MCF 10A (cell line): ENCODE measurements around the gene COG5. TPM values are rescaled to one million over a fixed set of nuclear protein-coding genes. Genes with fewer than 3 reads are reported as not detected.

Experiments used
- BruUV-seq: library from RNA; stranded (reverse); fragments of 400-500 nt; replicated peaks from 2 replicates; lab custom pipeline; 2021; lab: Mats Ljungman, UMichigan
- CTCF ChIA-PET: fragments of 300-600 bp; sonication (Branson Sonifier 250); formaldehyde crosslinking; extraction: SDS; loops from one replicate; lab custom pipeline; 2021; ENCODE audit warnings: antibody characterized with exemption, inconsistent platforms; lab: Yijun Ruan, JAX
- POLR2A ChIA-PET: fragments of 300-600, 350-650 bp; sonication (Branson Sonifier 250); formaldehyde crosslinking; extraction: SDS; loops from one replicate; lab custom pipeline; 2020; ENCODE audit warnings: antibody characterized with exemption, inconsistent platforms; lab: Yijun Ruan, JAX
- DNase-seq: peaks from one replicate; pipeline ENCODE4 v3.0.0-alpha.2; 2018; ENCODE audit not compliant: unreplicated experiment
- H3K27ac Mint-ChIP-seq: one replicate; pipeline ENCODE4 v1.8.0; 2022; ENCODE audit warnings: mild to moderate bottlenecking, low read depth, mixed read lengths; ENCODE audit not compliant: unreplicated experiment
- H3K27me3 Mint-ChIP-seq: one replicate; pipeline ENCODE4 v1.8.0; 2022; ENCODE audit warnings: mixed read lengths; ENCODE audit not compliant: insufficient read depth, unreplicated experiment
- H3K36me3 Mint-ChIP-seq: one replicate; pipeline ENCODE4 v1.8.0; 2022; ENCODE audit warnings: mild to moderate bottlenecking, moderate library complexity, mixed read lengths; ENCODE audit not compliant: insufficient read depth, unreplicated experiment
- H3K4me1 Mint-ChIP-seq: one replicate; pipeline ENCODE4 v1.8.0; 2022; ENCODE audit warnings: mixed read lengths; ENCODE audit not compliant: insufficient read depth, unreplicated experiment
- H3K4me3 Mint-ChIP-seq: one replicate; pipeline ENCODE4 v1.8.0; 2022; ENCODE audit warnings: mild to moderate bottlenecking, moderate library complexity, mixed read lengths; ENCODE audit not compliant: unreplicated experiment
- H3K9me3 Mint-ChIP-seq: one replicate; pipeline ENCODE4 v1.8.0; 2022; ENCODE audit warnings: mixed read lengths; ENCODE audit not compliant: unreplicated experiment
- intact Hi-C: fragments of 100-400 bp; cut with micrococcal nuclease; formaldehyde crosslinking; loops from 2 replicates; pipeline ENCODE4 v1.14.1; 2022
- total RNA-seq: library from RNA; stranded (reverse); gene quantifications from 2 replicates; pipeline ENCODE4 v1.2.3, GENCODE V29; 2022
- TF ChIP-seq, protein P1 (sequence below): fragments of 200-600 bp; IDR thresholded peaks from one replicate; pipeline ENCODE4 v1.8.0; 2022; ENCODE audit warnings: antibody characterized with exemption, mild to moderate bottlenecking; ENCODE audit not compliant: unreplicated experiment

The COG5 gene
- total RNA-seq, 1 experiment from 2014 or later: 40.3 TPM

DNA sequence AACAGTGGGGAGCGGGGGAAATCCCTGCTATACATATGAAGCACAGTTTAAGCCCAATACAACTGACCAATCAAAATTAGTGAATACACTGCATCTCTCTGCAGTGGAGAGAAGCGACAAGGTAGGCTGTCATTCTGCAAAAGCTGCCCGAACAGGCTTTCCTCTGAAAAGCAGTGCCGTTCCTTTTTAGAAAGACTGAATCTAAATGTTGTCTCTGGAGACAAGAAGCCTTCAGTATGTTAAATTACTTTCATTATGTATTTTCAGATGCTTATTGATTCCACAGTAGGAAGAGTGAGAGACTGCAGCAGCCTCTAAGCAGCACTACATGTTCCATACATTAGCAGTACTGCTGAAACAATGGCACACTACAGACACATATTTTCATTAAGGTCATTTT, 93.8 kb downstream of the COG5 start, which contains the start of gene GPR22:
GPR22 (plus strand) TSS at position 129 of the 400 bp plus-strand sequence. CDS start 4,004 bp downstream, outside the sequence.
- peaks cover 5% of the 10 kb centered on the region for H3K4me1 Mint-ChIP-seq
- H3K9me3 Mint-ChIP-seq: no peaks in the 10 kb centered on the region
- no peak within 1 kb of the TSS for H3K27ac Mint-ChIP-seq
- no peak for DNase-seq
- TF ChIP-seq, protein P1, sequence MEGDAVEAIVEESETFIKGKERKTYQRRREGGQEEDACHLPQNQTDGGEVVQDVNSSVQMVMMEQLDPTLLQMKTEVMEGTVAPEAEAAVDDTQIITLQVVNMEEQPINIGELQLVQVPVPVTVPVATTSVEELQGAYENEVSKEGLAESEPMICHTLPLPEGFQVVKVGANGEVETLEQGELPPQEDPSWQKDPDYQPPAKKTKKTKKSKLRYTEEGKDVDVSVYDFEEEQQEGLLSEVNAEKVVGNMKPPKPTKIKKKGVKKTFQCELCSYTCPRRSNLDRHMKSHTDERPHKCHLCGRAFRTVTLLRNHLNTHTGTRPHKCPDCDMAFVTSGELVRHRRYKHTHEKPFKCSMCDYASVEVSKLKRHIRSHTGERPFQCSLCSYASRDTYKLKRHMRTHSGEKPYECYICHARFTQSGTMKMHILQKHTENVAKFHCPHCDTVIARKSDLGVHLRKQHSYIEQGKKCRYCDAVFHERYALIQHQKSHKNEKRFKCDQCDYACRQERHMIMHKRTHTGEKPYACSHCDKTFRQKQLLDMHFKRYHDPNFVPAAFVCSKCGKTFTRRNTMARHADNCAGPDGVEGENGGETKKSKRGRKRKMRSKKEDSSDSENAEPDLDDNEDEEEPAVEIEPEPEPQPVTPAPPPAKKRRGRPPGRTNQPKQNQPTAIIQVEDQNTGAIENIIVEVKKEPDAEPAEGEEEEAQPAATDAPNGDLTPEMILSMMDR: no peak
- no TSS peak for BruUV-seq
- intact Hi-C loops: loop anchor here (10.0 kb wide), 1 partner anchor 265 kb away; no protein-coding TSS in a partner anchor
- ChIA-PET POLR2A (no interaction called here), CTCF (no interaction called here)
- no peaks in the 10 kb centered on the region for H3K27me3 Mint-ChIP-seq
- H3K4me3 Mint-ChIP-seq: no peak within 1 kb of the TSS
- H3K36me3 Mint-ChIP-seq: no peaks in the 10 kb centered on the region

GRCh38 chr7:107468824-107469223, 94.9 kb downstream of the COG5 start:
- Mint-ChIP-seq H3K4me3 (no peak overlapping the region), H3K4me1 (peaks cover 5% of the 10 kb centered on the region), H3K27me3 (no peaks in the 10 kb centered on the region), H3K27ac (no peak overlapping the region), H3K36me3 (no peaks in the 10 kb centered on the region), H3K9me3 (no peaks in the 10 kb centered on the region)
- POLR2A ChIA-PET: interaction anchor here (0.6 to 1.5 kb wide), 5 partner anchors 8 to 531 kb away, joined by 3 to 5 read pairs (median 3); no protein-coding TSS in a partner anchor
- no TSS peak for BruUV-seq
- DNase-seq: no peak
- CTCF ChIA-PET: interaction anchor here (0.7 to 7.9 kb wide), 3 partner anchors 11 to 257 kb away, joined by 3 to 95 read pairs (median 4); no protein-coding TSS in a partner anchor
- TF ChIP-seq, protein P1: no peak
- intact Hi-C loops: loop anchor here (10.0 kb wide), 1 partner anchor 264 kb away; no protein-coding TSS in a partner anchor

DNA sequence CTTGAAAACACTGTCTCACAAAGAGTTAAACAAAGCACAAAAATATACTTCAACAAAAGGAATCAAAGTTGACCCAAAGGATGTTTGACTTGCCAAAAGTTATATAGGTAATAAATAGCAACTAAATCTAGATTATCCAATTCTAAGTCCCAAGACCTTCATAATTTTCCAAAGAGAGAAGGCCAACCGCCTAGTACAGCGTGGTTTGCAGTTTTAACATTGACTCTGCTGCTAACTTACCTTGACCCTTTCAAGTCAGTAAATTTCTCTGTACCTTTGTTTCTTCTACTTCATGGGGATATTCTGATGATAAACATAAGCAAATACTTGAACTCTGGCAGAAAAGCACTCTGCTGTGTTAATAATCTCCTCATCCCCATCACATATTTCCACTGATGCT, 95.7 kb downstream of the COG5 start:
- no TSS peak for BruUV-seq
- Mint-ChIP-seq H3K9me3 (no peaks in the 10 kb centered on the region), H3K27me3 (no peaks in the 10 kb centered on the region), H3K36me3 (no peaks in the 10 kb centered on the region), H3K4me1 (peaks cover 5% of the 10 kb centered on the region), H3K4me3 (no peak overlapping the region), H3K27ac (no peak overlapping the region)
- TF ChIP-seq, protein P1: no peak
- no peak for DNase-seq
- CTCF ChIA-PET: interaction anchor here (7.9 kb wide), 1 partner anchor 258 kb away, joined by 95 read pairs; no protein-coding TSS in a partner anchor
- intact Hi-C loops: loop anchor here (10.0 kb wide), 1 partner anchor 263 kb away; no protein-coding TSS in a partner anchor
- POLR2A ChIA-PET: interaction anchor here (0.6 to 1.5 kb wide), 3 partner anchors 9 to 764 kb away, joined by 3 read pairs; no protein-coding TSS in a partner anchor

GRCh38 chr7:107464666-107465226, 99.0 kb downstream of the COG5 start:
- intact Hi-C loops: loop anchor here (5.0 to 10.0 kb wide), 2 partner anchors 98 to 260 kb away; partner anchors contain the start of genes COG5 and DUS4L
- no peak overlapping the region for H3K4me3 Mint-ChIP-seq
- H3K27me3 Mint-ChIP-seq: no peaks in the 10 kb centered on the region
- TF ChIP-seq, protein P1: no peak
- no TSS peak for BruUV-seq
- no peaks in the 10 kb centered on the region for H3K9me3 Mint-ChIP-seq
- no peak overlapping the region for H3K27ac Mint-ChIP-seq
- peaks cover 5% of the 10 kb centered on the region for H3K4me1 Mint-ChIP-seq
- ChIA-PET CTCF (interaction anchor here (0.6 to 7.9 kb wide), 13 partner anchors 14 to 415 kb away, joined by 3 to 95 read pairs (median 4); partner anchors contain the start of gene CBLL1), POLR2A (interaction anchor here (0.8 to 2.2 kb wide), 3 partner anchors 100 to 415 kb away, joined by 3 to 8 read pairs (median 5); partner anchors contain the start of genes COG5 and DUS4L)
- no peak for DNase-seq
- H3K36me3 Mint-ChIP-seq: peaks cover 6% of the 10 kb centered on the region
